ENCODE data around the gene GPBP1. TPM values are rescaled to one million over a fixed set of nuclear protein-coding genes. Genes with fewer than 3 reads are reported as not detected.
"Not testable (repeated sequence)": the region's sequence is repeated elsewhere in the genome, so short reads cannot be mapped to it uniquely, and the experiment has no call there.

Gene GPBP1
- polyA plus RNA-seq, 1 of the 3 experiments (the other 2 are of a cell fraction) = 11.4 TPM

DNA sequence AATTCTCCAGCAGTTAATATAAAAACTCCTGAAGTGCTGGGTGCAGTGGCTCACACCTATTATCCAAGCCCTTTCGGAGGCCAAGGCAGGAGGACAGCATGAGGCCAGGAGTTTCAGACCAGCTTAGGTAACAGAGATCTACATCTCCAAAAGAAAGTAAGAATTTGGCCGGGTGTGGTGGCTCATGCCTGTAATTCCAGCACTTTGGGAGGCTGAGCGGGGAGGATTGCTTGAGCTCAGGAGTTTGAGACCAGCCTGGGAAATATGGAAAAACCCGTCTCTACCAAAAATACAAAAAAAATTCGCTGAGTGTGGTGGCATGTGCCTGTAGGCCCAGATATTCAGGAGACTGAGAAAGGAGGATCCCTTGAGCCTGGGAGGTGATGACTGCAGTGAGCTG, 6.7 kb upstream of the GPBP1 start:
- Histone ChIP-seq H3K4me1 (ENCODE audit: control insufficient read depth in 1 of 2, insufficient read depth in 2 of 2, low read depth in 1 of 2, low read length in 1 of 2) (no peaks in the 10 kb centered on the region), H3K36me3 (replicated peaks in 1 of 2; ENCODE audit: control insufficient read depth in 1 of 2, insufficient read depth in 2 of 2, low read length in 1 of 2) (no peaks in the 10 kb centered on the region), H3K79me2 (ENCODE audit: insufficient read depth) (no peaks in the 10 kb centered on the region), H3K9ac (no peak overlapping the region), H3K4me3 (ENCODE audit: low read depth in 2 of 2, low read length in 1 of 2) (no peak overlapping the region), H3K9me3 (no peaks in the 10 kb centered on the region), H3K4me2 (no peak overlapping the region), H3K27me3 (ENCODE audit: insufficient read depth) (no peaks in the 10 kb centered on the region), H3F3A (replicated peaks; ENCODE audit: insufficient read depth) (peaks cover 2% of the 10 kb centered on the region), H3K27ac (ENCODE audit: low read depth in 2 of 2, low read length in 1 of 2) (no peak overlapping the region), H2AFZ (ENCODE audit: low read depth) (no peak overlapping the region), H3K9me2 (no peaks in the 10 kb centered on the region), H4K20me1 (ENCODE audit: insufficient read depth) (no peaks in the 10 kb centered on the region)
- TF ChIP-seq RXRA (IDR thresholded peaks at IDR 0.05; ENCODE audit: borderline replicate concordance, low read depth) = no peak
- no peak for TF ChIP-seq YY1 (IDR thresholded peaks at IDR 0.05; ENCODE audit: low read depth)
- TF ChIP-seq SMC3 (IDR thresholded peaks at IDR 0.05; ENCODE audit: low read depth, low read length) = no peak
- TF ChIP-seq, protein P1, sequence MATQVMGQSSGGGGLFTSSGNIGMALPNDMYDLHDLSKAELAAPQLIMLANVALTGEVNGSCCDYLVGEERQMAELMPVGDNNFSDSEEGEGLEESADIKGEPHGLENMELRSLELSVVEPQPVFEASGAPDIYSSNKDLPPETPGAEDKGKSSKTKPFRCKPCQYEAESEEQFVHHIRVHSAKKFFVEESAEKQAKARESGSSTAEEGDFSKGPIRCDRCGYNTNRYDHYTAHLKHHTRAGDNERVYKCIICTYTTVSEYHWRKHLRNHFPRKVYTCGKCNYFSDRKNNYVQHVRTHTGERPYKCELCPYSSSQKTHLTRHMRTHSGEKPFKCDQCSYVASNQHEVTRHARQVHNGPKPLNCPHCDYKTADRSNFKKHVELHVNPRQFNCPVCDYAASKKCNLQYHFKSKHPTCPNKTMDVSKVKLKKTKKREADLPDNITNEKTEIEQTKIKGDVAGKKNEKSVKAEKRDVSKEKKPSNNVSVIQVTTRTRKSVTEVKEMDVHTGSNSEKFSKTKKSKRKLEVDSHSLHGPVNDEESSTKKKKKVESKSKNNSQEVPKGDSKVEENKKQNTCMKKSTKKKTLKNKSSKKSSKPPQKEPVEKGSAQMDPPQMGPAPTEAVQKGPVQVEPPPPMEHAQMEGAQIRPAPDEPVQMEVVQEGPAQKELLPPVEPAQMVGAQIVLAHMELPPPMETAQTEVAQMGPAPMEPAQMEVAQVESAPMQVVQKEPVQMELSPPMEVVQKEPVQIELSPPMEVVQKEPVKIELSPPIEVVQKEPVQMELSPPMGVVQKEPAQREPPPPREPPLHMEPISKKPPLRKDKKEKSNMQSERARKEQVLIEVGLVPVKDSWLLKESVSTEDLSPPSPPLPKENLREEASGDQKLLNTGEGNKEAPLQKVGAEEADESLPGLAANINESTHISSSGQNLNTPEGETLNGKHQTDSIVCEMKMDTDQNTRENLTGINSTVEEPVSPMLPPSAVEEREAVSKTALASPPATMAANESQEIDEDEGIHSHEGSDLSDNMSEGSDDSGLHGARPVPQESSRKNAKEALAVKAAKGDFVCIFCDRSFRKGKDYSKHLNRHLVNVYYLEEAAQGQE (IDR thresholded peaks at IDR 0.05; ENCODE audit: low read depth, low read length) = no peak
- TF ChIP-seq GATA2 (CRISPR knock-in tag; IDR thresholded peaks at IDR 0.05) = no peak
- TF ChIP-seq, protein P2, sequence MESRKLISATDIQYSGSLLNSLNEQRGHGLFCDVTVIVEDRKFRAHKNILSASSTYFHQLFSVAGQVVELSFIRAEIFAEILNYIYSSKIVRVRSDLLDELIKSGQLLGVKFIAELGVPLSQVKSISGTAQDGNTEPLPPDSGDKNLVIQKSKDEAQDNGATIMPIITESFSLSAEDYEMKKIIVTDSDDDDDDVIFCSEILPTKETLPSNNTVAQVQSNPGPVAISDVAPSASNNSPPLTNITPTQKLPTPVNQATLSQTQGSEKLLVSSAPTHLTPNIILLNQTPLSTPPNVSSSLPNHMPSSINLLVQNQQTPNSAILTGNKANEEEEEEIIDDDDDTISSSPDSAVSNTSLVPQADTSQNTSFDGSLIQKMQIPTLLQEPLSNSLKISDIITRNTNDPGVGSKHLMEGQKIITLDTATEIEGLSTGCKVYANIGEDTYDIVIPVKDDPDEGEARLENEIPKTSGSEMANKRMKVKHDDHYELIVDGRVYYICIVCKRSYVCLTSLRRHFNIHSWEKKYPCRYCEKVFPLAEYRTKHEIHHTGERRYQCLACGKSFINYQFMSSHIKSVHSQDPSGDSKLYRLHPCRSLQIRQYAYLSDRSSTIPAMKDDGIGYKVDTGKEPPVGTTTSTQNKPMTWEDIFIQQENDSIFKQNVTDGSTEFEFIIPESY (IDR thresholded peaks at IDR 0.05; ENCODE audit: borderline replicate concordance, low read depth) = no peak
- TF ChIP-seq USF2 (IDR thresholded peaks at IDR 0.05; ENCODE audit: borderline replicate concordance, low read depth, low read length) = no peak
- TF ChIP-seq CTCF (IDR thresholded peaks at IDR 0.05) = no peak
- no peak for TF ChIP-seq FOSL2 (IDR thresholded peaks at IDR 0.05; ENCODE audit: borderline replicate concordance, low read depth)
- TF ChIP-seq NRF1 (IDR thresholded peaks at IDR 0.05; ENCODE audit: low read depth, low read length) = no peak
- TF ChIP-seq EP300 (IDR thresholded peaks at IDR 0.05; ENCODE audit: borderline replicate concordance in 1 of 2, low read depth in 1 of 2, low read length in 1 of 2) = no peak
- TF ChIP-seq RAD21 (IDR thresholded peaks at IDR 0.05; ENCODE audit: low read length) = no peak
- no peak for TF ChIP-seq TCF12 (IDR thresholded peaks at IDR 0.05)
- TF ChIP-seq EZH2phosphoT487 (IDR thresholded peaks at IDR 0.05; ENCODE audit: borderline replicate concordance, low read depth) = no peak
- TF ChIP-seq TEAD4 (IDR thresholded peaks at IDR 0.05; ENCODE audit: borderline replicate concordance, insufficient read depth) = no peak
- TF ChIP-seq RFX5 (IDR thresholded peaks at IDR 0.05; ENCODE audit: low read length) = no peak
- TF ChIP-seq, protein P3, sequence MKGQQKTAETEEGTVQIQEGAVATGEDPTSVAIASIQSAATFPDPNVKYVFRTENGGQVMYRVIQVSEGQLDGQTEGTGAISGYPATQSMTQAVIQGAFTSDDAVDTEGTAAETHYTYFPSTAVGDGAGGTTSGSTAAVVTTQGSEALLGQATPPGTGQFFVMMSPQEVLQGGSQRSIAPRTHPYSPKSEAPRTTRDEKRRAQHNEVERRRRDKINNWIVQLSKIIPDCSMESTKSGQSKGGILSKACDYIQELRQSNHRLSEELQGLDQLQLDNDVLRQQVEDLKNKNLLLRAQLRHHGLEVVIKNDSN (IDR thresholded peaks at IDR 0.05; ENCODE audit: borderline replicate concordance, low read depth) = no peak
- CTCF ChIA-PET = no interaction called here
- POLR2A ChIA-PET = no interaction called here
- DNase-seq = no peak
- WGBS (ENCODE audit: low lambda C conversion rate) = 87% methylated on average over 5 of the region's 5 CpGs

DNA sequence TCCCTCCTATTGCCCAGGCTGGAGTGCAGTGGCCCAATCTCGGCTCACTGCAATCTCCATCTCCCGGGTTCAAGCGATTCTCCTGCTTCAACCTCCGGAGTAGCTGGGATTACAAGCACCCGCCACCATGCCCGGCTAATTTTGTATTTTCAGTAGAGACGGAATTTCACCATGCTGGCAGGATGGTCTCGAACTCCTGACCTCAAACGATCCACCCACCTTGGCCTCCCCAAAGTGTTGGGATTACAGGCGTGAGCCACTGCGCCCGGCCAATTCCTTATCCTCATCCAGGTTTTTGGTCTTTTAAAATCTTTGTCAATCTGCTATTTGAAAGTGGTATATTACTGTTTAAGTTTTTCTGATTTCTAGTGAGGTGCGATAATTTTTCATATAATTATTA, 3.7 kb upstream of the GPBP1 start:
- CTCF ChIA-PET; H3K27me3 ChIP-seq (ENCODE audit: insufficient read depth); H3K4me2 ChIP-seq; DNase-seq; H3K9me2 ChIP-seq; H3K9me3 ChIP-seq; H3K4me1 ChIP-seq (ENCODE audit: control insufficient read depth in 1 of 2, insufficient read depth in 2 of 2, low read depth in 1 of 2, low read length in 1 of 2); H3K4me3 ChIP-seq (ENCODE audit: low read depth in 2 of 2, low read length in 1 of 2); H3K36me3 ChIP-seq (replicated peaks in 1 of 2; ENCODE audit: control insufficient read depth in 1 of 2, insufficient read depth in 2 of 2, low read length in 1 of 2); H3K27ac ChIP-seq (ENCODE audit: low read depth in 2 of 2, low read length in 1 of 2); H4K20me1 ChIP-seq (ENCODE audit: insufficient read depth); POLR2A ChIA-PET; H3K9ac ChIP-seq; H2AFZ ChIP-seq (ENCODE audit: low read depth): not testable (repeated sequence)
- peaks cover 12% of the 10 kb centered on the region for H3K79me2 ChIP-seq (ENCODE audit: insufficient read depth)
- peaks cover 11% of the 10 kb centered on the region for H3F3A ChIP-seq (replicated peaks; ENCODE audit: insufficient read depth)
- 96% methylated on average over 13 of the region's 13 CpGs for WGBS (ENCODE audit: low lambda C conversion rate)
